Panc1 (cell line): ENCODE results near the gene FOXO6. TPM values are rescaled to one million over a fixed set of nuclear protein-coding genes. Genes with fewer than 3 reads are reported as not detected.

ENCODE experiments used
- ATAC-seq: fragments of 200-7000 bp; cut with Tn5 transposase; 2 replicates; pipeline ENCODE4 v1.9.1; 2020; ENCODE audit warnings: mild to moderate bottlenecking, moderate library complexity
- Bru-seq: library from RNA; stranded (reverse); fragments of 400-500 nt; gene quantifications from one replicate; lab custom pipeline; 2021; lab: Mats Ljungman, UMichigan
- BruChase-seq, 2 experiments: library from RNA; stranded (reverse); fragments of 400-500 nt; gene quantifications; one replicate each; lab custom pipeline; 2021; lab: Mats Ljungman, UMichigan
- BruUV-seq: library from RNA; stranded (reverse); fragments of 400-500 nt; replicated peaks from 2 replicates; lab custom pipeline; 2021; lab: Mats Ljungman, UMichigan
- CTCF ChIA-PET: fragments of 300-600 bp; sonication (Branson Sonifier 250); formaldehyde crosslinking; loops from one replicate; lab custom pipeline; 2022; ENCODE audit warnings: antibody characterized with exemption; lab: Charles Lee
- POLR2A ChIA-PET: fragments of 300-600 bp; sonication (Branson Sonifier 250); formaldehyde crosslinking; loops from one replicate; lab custom pipeline; 2022; ENCODE audit warnings: antibody characterized with exemption; lab: Charles Lee
- DNase-seq: peaks from one replicate; pipeline ENCODE4 v3.0.0-alpha.2; 2010; ENCODE audit warnings: low read depth, low spot score
- H3K27ac ChIP-seq: 2 replicates; pipeline ENCODE4 v1.5.1; 2011; ENCODE audit warnings: mild to moderate bottlenecking, low read length, inconsistent platforms
- H3K27me3 ChIP-seq: fragments of 200-500 bp; sonication (Bioruptor generic); 2 replicates; pipeline ENCODE4 v1.6.0; 2014; ENCODE audit warnings: low read length, inconsistent platforms; ENCODE audit not compliant: control insufficient read depth, insufficient read depth
- H3K36me3 ChIP-seq: fragments of 200-500 bp; sonication (Bioruptor generic); 2 replicates; pipeline ENCODE4 v1.5.1; 2014; ENCODE audit warnings: inconsistent platforms, mild to moderate bottlenecking, low read length, moderate library complexity; ENCODE audit not compliant: control insufficient read depth, insufficient read depth
- H3K4me1 ChIP-seq: 2 replicates; pipeline ENCODE4 v1.5.1; 2011; ENCODE audit warnings: inconsistent platforms, mild to moderate bottlenecking, low read length, moderate library complexity; ENCODE audit not compliant: control insufficient read depth, insufficient read depth
- H3K4me3 ChIP-seq, 2 experiments: 2 replicates each; pipeline ENCODE4 v1.5.1; 2011 to 2012; ENCODE audit warnings: low read depth in 2 of 2, low read length in 2 of 2, mild to moderate bottlenecking in 2 of 2, inconsistent platforms in 1 of 2, moderate library complexity in 1 of 2
- H3K9me3 ChIP-seq: fragments of 200-500 bp; sonication (Bioruptor generic); 2 replicates; pipeline ENCODE4 v1.5.1; 2014; ENCODE audit warnings: low read depth, mild to moderate bottlenecking, inconsistent platforms, low read length, moderate library complexity; ENCODE audit not compliant: control insufficient read depth, insufficient read depth
- POLR2AphosphoS5 ChIP-seq: IDR thresholded peaks from 2 replicates; pipeline ENCODE4 v1.6.1; 2012; ENCODE audit warnings: mild to moderate bottlenecking, low read depth, low read length, moderate library complexity
- SIN3A ChIP-seq: IDR thresholded peaks from 2 replicates; pipeline ENCODE4 v1.6.1; 2012; ENCODE audit warnings: low read depth, mild to moderate bottlenecking, low read length, moderate library complexity, borderline replicate concordance; ENCODE audit not compliant: insufficient read depth
- TCF7L2 ChIP-seq: IDR thresholded peaks from 2 replicates; pipeline ENCODE4 v1.6.1; 2011; ENCODE audit warnings: mild to moderate bottlenecking, low read depth, low read length, inconsistent platforms
- in situ Hi-C: cut with HindIII; loops from 2 replicates; pipeline ENCODE4 v1.10.0; 2016; ENCODE audit warnings: low sequenced_read_pairs, low pct_unique_long_range_greater_than_20kb
- intact Hi-C: fragments of 100-400 bp; cut with micrococcal nuclease; formaldehyde crosslinking; loops from one replicate; pipeline ENCODE4 v1.10.0; 2022; ENCODE audit not compliant: unreplicated experiment
- long read RNA-seq: library from polyadenylated mRNA; unstranded; transcript quantifications from one replicate; pipeline ENCODE4 v2.0.0, GENCODE V29; 2021; ENCODE audit not compliant: unreplicated experiment
- polyA plus RNA-seq: library from polyadenylated mRNA; unstranded; fragments of >200 nt; gene quantifications from one replicate; pipeline ENCODE4 v1.2.1, GENCODE V29; 2012; ENCODE audit warnings: missing spikeins; ENCODE audit not compliant: insufficient read length
- total RNA-seq: library from RNA; stranded (reverse); gene quantifications from one replicate; pipeline ENCODE4 v1.2.1, GENCODE V29; 2021; ENCODE audit not compliant: unreplicated experiment
- TF ChIP-seq, protein P1 (sequence below), 2 experiments: IDR thresholded peaks; 2 replicates each; pipeline ENCODE4 v1.6.1; 2011 to 2012; ENCODE audit warnings: low read depth in 2 of 2, control low read depth in 1 of 2, low read length in 1 of 2, mild to moderate bottlenecking in 1 of 2, moderate library complexity in 1 of 2; ENCODE audit not compliant: insufficient read depth in 1 of 2
- TF ChIP-seq, protein P2 (sequence below): fragments of 450-650 bp; IDR thresholded peaks from 2 replicates; pipeline ENCODE4 v1.5.1; 2017; ENCODE audit warnings: mild to moderate bottlenecking

The FOXO6 gene
- 2.5 TPM for total RNA-seq
- polyA plus RNA-seq: 4.4 TPM
- Bru-seq, nascent RNA: percentile 38 among the genes with signal in this experiment
- BruChase-seq, experiment 1, labeled RNA remaining after a 2-hour chase: percentile 39 among the genes with signal in this experiment
- percentile 36 among the genes with signal in this experiment for BruChase-seq, experiment 2, labeled RNA remaining after a 6-hour chase
- long read RNA-seq, partial matches to known transcripts: 1 of 4 reads
- long read RNA-seq, other reads (novel, unspliced or antisense): 2 of 4 reads

- no TSS peak for BruUV-seq
- Histone ChIP-seq H3K4me1 (peaks cover 5% of the 10 kb centered on the region; the same call in 1 of the 2 replicates), H3K36me3 (no peaks in the 10 kb centered on the region), H3K4me3 (peak within 1 kb of the TSS; percentile 45 to 46), H3K27me3 (no peaks in the 10 kb centered on the region), H3K27ac (no peak within 1 kb of the TSS), H3K9me3 (no peaks in the 10 kb centered on the region)
- ATAC-seq: peak; percentile 95
- TF ChIP-seq SIN3A (no peak), POLR2AphosphoS5 (no peak), TCF7L2 (no peak)
- TF ChIP-seq, protein P1, sequence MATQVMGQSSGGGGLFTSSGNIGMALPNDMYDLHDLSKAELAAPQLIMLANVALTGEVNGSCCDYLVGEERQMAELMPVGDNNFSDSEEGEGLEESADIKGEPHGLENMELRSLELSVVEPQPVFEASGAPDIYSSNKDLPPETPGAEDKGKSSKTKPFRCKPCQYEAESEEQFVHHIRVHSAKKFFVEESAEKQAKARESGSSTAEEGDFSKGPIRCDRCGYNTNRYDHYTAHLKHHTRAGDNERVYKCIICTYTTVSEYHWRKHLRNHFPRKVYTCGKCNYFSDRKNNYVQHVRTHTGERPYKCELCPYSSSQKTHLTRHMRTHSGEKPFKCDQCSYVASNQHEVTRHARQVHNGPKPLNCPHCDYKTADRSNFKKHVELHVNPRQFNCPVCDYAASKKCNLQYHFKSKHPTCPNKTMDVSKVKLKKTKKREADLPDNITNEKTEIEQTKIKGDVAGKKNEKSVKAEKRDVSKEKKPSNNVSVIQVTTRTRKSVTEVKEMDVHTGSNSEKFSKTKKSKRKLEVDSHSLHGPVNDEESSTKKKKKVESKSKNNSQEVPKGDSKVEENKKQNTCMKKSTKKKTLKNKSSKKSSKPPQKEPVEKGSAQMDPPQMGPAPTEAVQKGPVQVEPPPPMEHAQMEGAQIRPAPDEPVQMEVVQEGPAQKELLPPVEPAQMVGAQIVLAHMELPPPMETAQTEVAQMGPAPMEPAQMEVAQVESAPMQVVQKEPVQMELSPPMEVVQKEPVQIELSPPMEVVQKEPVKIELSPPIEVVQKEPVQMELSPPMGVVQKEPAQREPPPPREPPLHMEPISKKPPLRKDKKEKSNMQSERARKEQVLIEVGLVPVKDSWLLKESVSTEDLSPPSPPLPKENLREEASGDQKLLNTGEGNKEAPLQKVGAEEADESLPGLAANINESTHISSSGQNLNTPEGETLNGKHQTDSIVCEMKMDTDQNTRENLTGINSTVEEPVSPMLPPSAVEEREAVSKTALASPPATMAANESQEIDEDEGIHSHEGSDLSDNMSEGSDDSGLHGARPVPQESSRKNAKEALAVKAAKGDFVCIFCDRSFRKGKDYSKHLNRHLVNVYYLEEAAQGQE (IDR thresholded peaks at IDR 0.05; ENCODE audit: insufficient read depth in 1 of 2, low read depth in 2 of 2, low read length in 1 of 2): no peak
- TF ChIP-seq, protein P2, sequence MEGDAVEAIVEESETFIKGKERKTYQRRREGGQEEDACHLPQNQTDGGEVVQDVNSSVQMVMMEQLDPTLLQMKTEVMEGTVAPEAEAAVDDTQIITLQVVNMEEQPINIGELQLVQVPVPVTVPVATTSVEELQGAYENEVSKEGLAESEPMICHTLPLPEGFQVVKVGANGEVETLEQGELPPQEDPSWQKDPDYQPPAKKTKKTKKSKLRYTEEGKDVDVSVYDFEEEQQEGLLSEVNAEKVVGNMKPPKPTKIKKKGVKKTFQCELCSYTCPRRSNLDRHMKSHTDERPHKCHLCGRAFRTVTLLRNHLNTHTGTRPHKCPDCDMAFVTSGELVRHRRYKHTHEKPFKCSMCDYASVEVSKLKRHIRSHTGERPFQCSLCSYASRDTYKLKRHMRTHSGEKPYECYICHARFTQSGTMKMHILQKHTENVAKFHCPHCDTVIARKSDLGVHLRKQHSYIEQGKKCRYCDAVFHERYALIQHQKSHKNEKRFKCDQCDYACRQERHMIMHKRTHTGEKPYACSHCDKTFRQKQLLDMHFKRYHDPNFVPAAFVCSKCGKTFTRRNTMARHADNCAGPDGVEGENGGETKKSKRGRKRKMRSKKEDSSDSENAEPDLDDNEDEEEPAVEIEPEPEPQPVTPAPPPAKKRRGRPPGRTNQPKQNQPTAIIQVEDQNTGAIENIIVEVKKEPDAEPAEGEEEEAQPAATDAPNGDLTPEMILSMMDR: no peak; the same call in 1 of the 2 replicates
- ChIA-PET CTCF (interaction anchor here (0.6 to 0.7 kb wide), 4 partner anchors 11 to 1322 kb away, joined by 3 to 8 read pairs (median 5); no protein-coding TSS in a partner anchor), POLR2A (interaction anchor here (0.6 kb wide), 2 partner anchors 431 to 579 kb away, joined by 5 to 6 read pairs; no protein-coding TSS in a partner anchor)
- intact Hi-C loops: no loop called here
- in situ Hi-C loops: no loop called here
- peak; percentile 91 for DNase-seq
Observed at GRCh38 chr1:41360786-41361494, at the start of gene FOXO6. TSS of gene FOXO6 (plus strand) at chr1:41361434.

GRCh38 chr1:41312991-41313645, 48.1 kb upstream of the FOXO6 start:
- CTCF ChIA-PET: interaction anchor here (0.6 kb wide), 1 partner anchor 19 kb away, joined by 9 read pairs; no protein-coding TSS in a partner anchor

More at GRCh38 chr1:41312991-41313645, 48.1 kb upstream of the FOXO6 start:
- in situ Hi-C loops: no loop called here
- intact Hi-C loops: no loop called here
- TF ChIP-seq SIN3A (no peak), POLR2AphosphoS5 (no peak), TCF7L2 (no peak)
- TF ChIP-seq, protein P1 (IDR thresholded peaks at IDR 0.05; ENCODE audit: insufficient read depth in 1 of 2, low read depth in 2 of 2, low read length in 1 of 2): no peak
- TF ChIP-seq, protein P2: no peak
- POLR2A ChIA-PET: interaction anchor here (0.6 kb wide), 1 partner anchor 49 kb away, joined by 6 read pairs; no protein-coding TSS in a partner anchor
- Histone ChIP-seq H3K9me3 (no peaks in the 10 kb centered on the region), H3K4me3 (no peak overlapping the region), H3K27me3 (no peaks in the 10 kb centered on the region; the same call in 1 of the 2 replicates), H3K36me3 (no peaks in the 10 kb centered on the region), H3K4me1 (no peaks in the 10 kb centered on the region), H3K27ac (no peak overlapping the region)
- no peak for ATAC-seq
- BruUV-seq: no TSS peak
- no peak for DNase-seq
